ENCODE data around the gene ROBO4. TPM values are rescaled to one million over a fixed set of nuclear protein-coding genes. Genes with fewer than 3 reads are reported as not detected.

The ROBO4 gene
- total RNA-seq, 3 donors from 2014 or later = 4.8 to 8.4 (median 7.9) TPM

DNA sequence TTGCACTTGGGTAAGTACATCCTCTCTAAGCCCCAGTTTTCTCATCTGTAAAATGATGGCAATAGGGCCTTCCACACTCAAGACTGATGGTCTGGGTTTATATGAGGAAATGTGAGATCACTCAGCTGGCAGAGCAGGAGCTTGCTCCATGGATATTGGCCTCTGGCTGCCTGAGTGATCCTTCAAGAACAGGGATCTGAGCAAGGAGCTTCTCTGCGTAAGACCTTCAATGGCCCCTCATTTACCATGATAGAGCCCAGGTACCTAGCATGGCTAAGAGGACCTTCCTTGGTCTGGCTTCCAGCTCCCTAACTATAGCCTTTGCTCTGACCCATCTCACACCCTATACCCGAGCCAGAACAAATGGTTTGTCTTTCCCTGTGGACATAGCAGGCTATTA, 5.5 kb downstream of the ROBO4 start:
- H3K4me1 ChIP-seq (ENCODE audit: low read depth) = no peaks in the 10 kb centered on the region
- H3K4me3 ChIP-seq = no peak overlapping the region
- H3K36me3 ChIP-seq (ENCODE audit: low read depth) = no peaks in the 10 kb centered on the region
- H3K9me3 ChIP-seq = no peaks in the 10 kb centered on the region
- intact Hi-C loops (cut with DNase I, micrococcal nuclease) = no loop called here
- no peak for TF ChIP-seq CTCF (IDR thresholded peaks at IDR 0.05)
- DNase-seq (no peak), ATAC-seq (no peak)

DNA sequence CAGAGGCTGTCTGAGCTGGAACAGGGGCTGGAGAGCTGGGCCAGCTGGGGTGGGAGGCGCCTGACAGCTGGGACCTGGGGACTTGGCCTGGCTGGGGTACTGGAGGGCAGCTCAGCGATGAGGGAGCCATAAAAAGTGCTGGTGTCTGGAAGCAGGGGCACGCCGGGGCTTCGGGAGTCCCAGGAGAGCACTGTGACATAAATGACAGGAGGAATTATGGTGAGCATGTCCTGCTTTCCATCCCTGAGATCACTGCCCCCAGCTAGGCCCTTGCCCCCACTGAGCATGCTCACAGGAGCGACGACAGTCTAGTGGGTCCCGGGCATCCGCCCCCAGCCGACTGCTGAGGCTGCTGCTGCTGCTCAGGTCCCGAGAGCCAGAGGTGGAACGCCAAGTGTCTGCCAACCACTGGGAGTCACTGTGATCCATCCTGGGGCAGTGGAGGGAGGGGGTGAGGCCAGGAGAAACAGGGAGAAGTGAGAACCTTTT, 6.2 kb downstream of the ROBO4 start:
- no peak for TF ChIP-seq CTCF (IDR thresholded peaks at IDR 0.05)
- Histone ChIP-seq H3K4me3 (no peak overlapping the region), H3K9me3 (no peaks in the 10 kb centered on the region), H3K4me1 (ENCODE audit: low read depth) (no peaks in the 10 kb centered on the region), H3K36me3 (ENCODE audit: low read depth) (no peaks in the 10 kb centered on the region)
- ATAC-seq (no peak), DNase-seq (no peak)
- intact Hi-C loops (cut with DNase I, micrococcal nuclease) = no loop called here

- H3K9me3 ChIP-seq = no peaks in the 10 kb centered on the region
- DNase-seq (no peak), ATAC-seq (no peak)
- H3K4me3 ChIP-seq = no peak overlapping the region
- no peaks in the 10 kb centered on the region for H3K36me3 ChIP-seq (ENCODE audit: low read depth)
- intact Hi-C loops (cut with DNase I, micrococcal nuclease) = no loop called here
- TF ChIP-seq CTCF (IDR thresholded peaks at IDR 0.05) = no peak
- no peaks in the 10 kb centered on the region for H3K4me1 ChIP-seq (ENCODE audit: low read depth)
Observed at GRCh38 chr11:124890683-124891372, 6.8 kb downstream of the ROBO4 start.

- intact Hi-C loops (cut with DNase I, micrococcal nuclease) = no loop called here
- DNase-seq (no peak), ATAC-seq (no peak)
- Histone ChIP-seq H3K9me3 (no peaks in the 10 kb centered on the region), H3K4me3 (no peak overlapping the region), H3K4me1 (ENCODE audit: low read depth) (no peaks in the 10 kb centered on the region), H3K36me3 (ENCODE audit: low read depth) (no peaks in the 10 kb centered on the region)
- TF ChIP-seq CTCF (IDR thresholded peaks at IDR 0.05) = no peak
Observed at GRCh38 chr11:124890151-124890550, 7.5 kb downstream of the ROBO4 start.

DNA sequence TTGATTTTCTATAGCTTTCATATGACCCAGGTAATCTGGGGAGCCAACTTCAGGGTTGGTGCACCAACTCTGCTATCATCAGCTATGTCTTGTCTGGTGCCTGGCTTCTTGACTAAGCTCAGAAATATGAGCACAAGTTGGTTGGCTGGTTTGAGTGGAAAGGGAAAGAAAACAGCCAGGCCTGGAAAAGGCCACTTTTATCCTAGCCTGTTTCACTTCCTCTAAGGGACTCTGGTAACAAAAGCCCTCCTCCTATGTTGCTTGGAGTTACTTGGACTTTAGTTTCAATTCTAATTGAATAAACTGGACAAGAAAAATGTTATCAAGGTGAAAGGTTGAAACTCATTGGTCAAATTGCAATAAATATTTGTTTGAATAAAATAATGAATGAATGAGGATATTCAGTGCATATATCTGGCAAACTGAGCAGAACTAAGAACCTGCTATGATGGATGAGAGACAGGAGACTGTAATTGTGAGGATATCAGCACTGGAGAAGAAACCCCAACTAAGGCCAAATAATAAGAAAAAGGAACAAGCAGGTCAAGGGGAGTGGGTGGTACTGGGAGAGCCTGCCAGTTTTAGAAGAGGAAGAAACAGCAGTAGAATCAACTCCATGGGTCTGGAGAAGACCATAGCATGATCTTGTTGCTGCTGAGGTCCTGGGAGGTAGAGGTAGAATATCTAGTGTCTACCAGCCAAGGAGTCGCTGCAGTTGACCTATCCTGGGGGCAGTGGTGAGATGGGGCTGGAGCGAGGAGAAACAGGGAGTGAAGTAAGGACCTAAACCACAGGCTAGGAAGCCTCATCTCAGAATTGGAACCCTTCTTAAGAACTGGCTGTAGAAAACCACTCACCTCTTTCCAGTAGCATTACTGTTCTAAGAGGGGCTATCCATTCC, 8.2 kb downstream of the ROBO4 start:
- ATAC-seq (no peak), DNase-seq (no peak)
- intact Hi-C loops (cut with DNase I, micrococcal nuclease) = no loop called here
- Histone ChIP-seq H3K9me3 (no peaks in the 10 kb centered on the region), H3K4me3 (no peak overlapping the region), H3K36me3 (ENCODE audit: low read depth) (no peaks in the 10 kb centered on the region), H3K4me1 (ENCODE audit: low read depth) (no peaks in the 10 kb centered on the region)
- no peak for TF ChIP-seq CTCF (IDR thresholded peaks at IDR 0.05)
